ENCODE data around the gene GLB1L.
"Not testable (repeated sequence)": the region's sequence is repeated elsewhere in the genome, so short reads cannot be mapped to it uniquely, and the experiment has no call there.

The GLB1L gene

DNA sequence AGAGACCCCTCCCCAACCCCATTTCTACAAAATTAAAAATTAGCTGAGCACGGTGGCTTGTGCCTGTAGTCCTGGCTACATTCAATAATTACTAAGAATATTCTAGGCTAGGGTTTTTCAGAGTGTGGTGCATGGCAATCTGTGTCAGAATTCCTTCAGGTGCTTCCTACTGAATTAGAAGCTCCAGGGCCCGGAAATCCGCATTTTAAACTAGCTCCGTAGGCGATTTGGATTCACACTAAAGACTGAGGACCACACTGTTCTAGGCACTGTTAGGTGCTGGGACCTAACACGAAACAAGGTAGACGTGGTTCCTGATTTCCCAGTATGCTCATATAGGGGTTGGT, 39.3 kb downstream of the GLB1L start:
- DNase-seq, result no peak

DNA sequence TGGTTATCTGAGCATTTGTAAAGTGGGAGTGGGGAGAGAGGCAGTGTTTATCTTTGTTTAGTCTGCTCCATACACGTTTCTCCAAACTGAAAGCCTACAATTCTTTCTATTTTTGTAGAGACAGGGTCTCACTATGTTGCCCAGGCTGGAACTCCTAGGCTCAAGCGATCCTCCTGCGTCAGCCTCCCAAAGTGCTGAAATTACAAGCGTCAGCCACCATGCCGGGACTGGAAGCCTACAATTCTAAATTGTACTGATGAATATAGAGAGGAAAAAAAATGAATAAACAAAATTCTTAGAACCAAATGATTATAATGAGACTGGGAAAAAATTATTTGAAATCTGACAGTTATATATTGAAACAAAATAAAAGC, 40.1 kb downstream of the GLB1L start:
- no peak for DNase-seq

DNA sequence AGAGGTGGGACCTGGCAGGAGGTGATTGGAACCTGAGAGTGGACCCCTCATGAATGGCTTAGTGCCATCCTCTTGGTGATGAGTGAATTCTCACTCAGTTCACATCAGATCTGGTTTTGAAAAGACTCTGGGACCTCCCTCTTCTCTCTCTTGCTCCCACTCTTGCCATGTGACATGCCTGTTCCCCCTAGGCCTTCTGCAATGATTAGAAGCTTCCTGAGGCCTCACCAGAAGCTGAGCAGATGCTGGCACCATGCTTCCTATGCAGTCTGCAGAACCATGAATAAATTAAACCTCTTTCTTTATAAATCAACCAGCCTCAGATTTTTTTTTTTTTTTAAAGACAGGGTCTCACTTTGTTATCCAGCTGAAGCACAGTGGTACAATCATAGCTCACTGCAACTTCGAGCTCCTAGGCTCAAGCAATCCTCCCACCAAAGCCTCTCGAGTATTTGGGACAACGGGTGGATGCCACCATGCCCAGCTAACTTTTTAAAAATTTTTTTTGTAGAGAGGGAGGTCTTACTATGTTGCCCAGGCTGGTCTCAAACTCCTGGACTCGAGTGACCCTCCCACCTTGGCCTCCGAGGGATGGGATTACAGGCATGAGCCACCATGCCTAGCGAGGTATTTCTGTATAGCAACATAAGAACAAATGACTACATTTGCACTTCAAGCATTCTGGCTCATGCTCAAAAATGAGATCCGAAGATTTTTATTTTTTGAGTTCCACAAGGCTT, 40.6 kb downstream of the GLB1L start:
- DNase-seq, result no peak

DNA sequence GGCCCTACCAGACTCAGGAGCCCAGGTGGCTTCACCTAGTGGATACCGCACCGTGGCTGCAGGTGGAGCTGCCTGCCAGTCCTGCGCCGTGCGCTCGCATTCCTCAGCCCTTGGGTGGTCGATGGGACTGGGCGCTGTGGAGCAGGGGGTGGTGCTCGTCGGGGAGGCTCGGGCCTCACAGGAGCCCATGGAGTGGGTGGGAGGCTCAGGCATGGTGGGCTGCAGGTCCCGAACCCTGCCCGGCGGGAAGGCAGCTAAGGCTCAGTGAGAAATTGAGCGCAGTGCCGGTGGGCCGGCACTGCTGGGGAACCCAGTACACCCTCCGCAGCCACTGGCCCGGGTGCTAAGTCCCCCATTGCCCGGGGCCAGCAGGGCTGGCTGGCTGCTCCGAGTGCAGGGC, 43.9 kb downstream of the GLB1L start:
- not testable (repeated sequence) for DNase-seq

DNA sequence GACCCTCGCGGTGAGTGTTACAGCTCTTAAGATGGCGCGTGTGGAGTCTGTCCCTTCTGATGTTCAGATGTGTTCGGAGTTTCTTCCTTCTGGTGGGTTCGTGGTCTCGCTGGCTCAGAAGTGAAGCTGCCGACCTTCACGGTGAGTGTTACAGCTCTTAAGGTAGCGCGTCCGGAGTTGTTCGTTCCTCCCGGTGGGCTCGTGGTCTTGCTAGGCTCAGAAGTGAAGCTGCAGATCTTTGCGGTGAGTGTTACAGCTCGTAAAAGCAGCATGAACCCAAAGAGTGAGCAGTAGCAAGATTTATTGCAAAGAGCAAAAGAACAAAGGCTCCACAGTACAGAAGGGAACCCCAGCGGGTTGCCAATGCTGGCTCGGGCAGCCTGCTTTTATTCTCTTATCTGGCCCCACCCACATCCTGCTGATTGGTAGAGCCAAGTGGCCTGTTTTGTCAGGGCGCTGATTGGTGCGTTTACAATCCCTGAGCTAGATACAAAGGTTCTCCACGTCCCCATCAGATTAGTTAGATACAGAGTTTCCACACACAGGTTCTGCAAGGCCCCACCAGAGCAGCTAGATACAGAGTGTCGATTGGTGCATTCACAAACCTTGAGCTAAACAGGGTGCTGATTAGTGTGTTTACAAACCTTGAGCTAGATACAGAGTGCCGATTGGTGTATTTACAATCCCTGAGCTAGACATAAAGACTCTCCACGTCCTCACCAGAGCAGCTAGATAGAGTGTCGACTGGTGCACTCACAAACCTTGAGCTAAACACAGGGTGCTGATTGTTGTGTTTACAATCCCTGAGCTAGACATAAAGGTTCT, 44.5 kb downstream of the GLB1L start:
- not testable (repeated sequence) for DNase-seq

DNA sequence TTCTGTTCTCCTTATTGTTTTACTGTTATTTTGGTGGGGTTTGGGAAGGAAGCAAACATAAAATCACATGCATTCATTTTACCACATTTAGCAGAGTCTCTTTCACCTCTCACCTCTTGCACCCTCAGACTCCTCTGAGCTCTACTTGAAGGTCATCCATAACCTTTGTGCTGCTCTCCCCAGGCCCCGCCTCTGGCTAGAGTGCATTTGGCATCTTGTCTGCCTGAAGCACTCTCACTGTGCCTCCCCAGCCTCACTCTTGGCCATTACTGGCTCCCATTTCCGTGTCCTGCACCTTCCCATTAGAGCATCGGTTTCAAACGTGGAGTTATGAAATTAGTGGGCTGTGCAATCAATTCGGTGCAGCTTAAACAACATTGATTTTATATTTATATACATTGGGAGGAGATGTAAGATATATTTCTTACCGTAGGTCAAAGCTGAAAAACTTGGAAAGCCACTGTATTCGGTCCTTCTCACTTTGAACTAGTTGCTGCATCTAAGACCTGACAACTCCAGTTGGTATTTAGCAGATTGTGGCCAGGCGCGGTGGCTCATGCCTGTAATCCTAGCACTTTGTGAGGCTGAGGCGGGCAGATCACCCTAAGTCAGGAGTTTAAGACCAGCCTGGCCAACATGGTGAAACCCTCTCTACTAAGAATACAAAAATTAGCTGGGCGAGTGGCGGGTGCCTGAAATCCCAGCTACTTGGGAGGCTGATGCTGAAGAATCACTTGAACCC, 45.6 kb downstream of the GLB1L start:
- DNase-seq, result no peak

DNA sequence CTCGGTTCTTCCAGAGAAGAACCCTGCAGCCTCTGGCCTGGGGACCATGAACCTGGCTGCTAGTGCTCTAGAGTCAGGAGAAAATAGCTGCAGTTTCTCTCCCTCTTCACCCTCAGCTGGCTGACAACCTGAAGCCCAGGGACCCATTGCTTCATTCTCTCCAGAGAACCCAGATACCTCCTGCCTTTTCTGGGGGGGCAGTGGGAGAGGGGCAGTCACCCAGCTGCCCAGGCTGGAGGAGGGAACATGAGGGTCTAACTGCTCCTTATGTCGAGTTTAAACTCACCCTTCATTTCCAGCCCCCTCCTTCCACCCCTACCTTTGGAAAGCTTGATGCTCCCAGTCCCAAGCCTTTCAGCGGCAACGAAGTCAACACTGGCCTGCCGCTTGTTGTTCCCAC, 46.3 kb downstream of the GLB1L start:
- no peak for DNase-seq

DNA sequence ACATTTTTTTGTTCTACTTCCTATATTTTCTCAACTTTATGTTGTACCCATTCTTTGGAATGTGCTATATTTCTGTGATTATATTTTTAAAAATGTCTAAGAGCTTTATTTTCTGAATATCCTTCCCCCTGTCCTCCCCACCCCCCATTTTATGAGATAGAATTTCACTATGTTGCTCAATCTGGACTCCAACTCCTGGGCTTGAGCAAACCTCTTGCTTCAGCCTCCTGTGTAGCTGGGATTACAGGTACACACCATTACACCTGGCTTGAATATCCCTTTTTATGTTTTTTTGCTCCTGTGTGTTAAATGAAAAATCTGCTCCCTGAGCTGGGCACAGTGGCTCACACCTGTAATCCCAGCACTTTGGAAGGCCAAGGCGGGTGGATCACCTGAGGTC, 47.9 kb downstream of the GLB1L start:
- no peak for DNase-seq

DNA sequence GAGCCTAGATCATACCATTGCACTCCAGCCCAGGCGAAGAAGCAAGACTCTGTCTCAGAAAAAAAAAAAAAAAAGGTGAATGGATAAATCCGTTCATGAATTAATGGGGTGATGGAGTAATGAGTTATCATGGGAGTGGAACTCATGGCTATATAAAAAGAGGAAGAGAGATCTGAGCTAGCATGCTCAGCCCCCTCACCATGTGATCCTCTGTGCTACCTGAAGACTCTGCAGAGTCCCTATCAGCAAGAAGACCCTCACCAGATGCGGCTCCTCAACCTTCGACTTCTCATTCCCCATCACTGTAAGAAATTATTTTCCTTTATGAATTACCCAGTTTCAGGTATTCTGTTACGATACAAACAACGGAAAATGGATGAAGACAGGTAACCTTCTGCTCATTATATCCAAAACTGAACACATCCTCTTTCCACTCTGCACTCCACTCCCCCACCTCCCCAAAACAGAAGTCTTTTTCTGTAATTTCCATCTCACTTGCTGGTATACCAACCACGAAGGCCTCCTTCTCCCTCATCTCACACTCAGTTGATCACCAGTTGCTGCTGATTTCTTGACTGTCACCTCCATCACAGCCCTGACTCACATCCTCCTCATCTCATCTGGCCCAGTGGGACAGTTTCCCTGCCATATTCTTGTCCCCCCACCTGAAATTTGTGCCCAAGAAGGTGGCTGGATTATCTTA, 58.3 kb downstream of the GLB1L start:
- DNase-seq, result no peak

Data from hematopoietic multipotent progenitor cell treated with erythropoietin and hydrocortisone succinate and interleukin-3 and kit ligand, for 4 days (in vitro differentiated cells).